A549 treated with Mapracorat at 1 μM for 4 hours (cell line): ENCODE data around the gene PRICKLE2. TPM values are rescaled to one million over a fixed set of nuclear protein-coding genes. Genes with fewer than 3 reads are reported as not detected.

Experiments
- total RNA-seq: library from RNA; stranded (reverse); fragments of 200-300 nt; extraction: Qiagen RNA extraction; gene quantifications from 5 replicates; pipeline ENCODE4 v1.2.3, GENCODE V29; 2022

Gene PRICKLE2, protein sequence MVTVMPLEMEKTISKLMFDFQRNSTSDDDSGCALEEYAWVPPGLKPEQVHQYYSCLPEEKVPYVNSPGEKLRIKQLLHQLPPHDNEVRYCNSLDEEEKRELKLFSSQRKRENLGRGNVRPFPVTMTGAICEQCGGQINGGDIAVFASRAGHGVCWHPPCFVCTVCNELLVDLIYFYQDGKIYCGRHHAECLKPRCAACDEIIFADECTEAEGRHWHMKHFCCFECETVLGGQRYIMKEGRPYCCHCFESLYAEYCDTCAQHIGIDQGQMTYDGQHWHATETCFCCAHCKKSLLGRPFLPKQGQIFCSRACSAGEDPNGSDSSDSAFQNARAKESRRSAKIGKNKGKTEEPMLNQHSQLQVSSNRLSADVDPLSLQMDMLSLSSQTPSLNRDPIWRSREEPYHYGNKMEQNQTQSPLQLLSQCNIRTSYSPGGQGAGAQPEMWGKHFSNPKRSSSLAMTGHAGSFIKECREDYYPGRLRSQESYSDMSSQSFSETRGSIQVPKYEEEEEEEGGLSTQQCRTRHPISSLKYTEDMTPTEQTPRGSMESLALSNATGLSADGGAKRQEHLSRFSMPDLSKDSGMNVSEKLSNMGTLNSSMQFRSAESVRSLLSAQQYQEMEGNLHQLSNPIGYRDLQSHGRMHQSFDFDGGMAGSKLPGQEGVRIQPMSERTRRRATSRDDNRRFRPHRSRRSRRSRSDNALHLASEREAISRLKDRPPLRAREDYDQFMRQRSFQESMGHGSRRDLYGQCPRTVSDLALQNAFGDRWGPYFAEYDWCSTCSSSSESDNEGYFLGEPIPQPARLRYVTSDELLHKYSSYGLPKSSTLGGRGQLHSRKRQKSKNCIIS
- 2.2 to 2.8 TPM (median 2.7 TPM) in 5 replicates for total RNA-seq

GRCh38 chr3:64224826-64225610 lies at the start of gene PRICKLE2:
PRICKLE2 (minus strand) TSS chr3:64225466; CDS start chr3:64198927, 26,539 bp downstream.

Other genes starting within 250 kb of the PRICKLE2 start
- gene PSMD6, start 202.0 kb downstream of the PRICKLE2 start, total RNA-seq, result 75.5 to 89.0 TPM (median 79.0 TPM) in 5 replicates